Right atrium auricular region (tissue), 2 donors: ENCODE results near the gene OPRM1. TPM values are rescaled to one million over a fixed set of nuclear protein-coding genes. Genes with fewer than 3 reads are reported as not detected.
"Not testable (repeated sequence)": the region's sequence is repeated elsewhere in the genome, so short reads cannot be mapped to it uniquely, and the experiment has no call there.

ENCODE experiments used
- DNase-seq: peaks from one replicate; pipeline ENCODE4 v3.0.0-alpha.2; 2019; ENCODE audit warnings: low spot score
- H3K27ac ChIP-seq, 2 donors: fragments of 200-600 bp; sonication (generic); 1 replicate in 1 of 2; 2 replicates in 1 of 2; pipeline ENCODE4 v1.5.1; 2016 to 2019
- H3K27me3 ChIP-seq, 2 donors: fragments of 200-600 bp; sonication (generic); one replicate each; pipeline versions ENCODE4 v1.5.1 to v1.6.0; 2017 to 2019
- H3K36me3 ChIP-seq: fragments of 200-600 bp; sonication (generic); one replicate; pipeline ENCODE4 v1.5.1; 2016
- H3K4me1 ChIP-seq, 2 donors: fragments of 200-600 bp; sonication (generic); one replicate each; pipeline versions ENCODE4 v1.5.1 to v1.6.0; 2017 to 2019
- H3K4me3 ChIP-seq, 2 donors: fragments of 200-600 bp; sonication (generic); 1 replicate in 1 of 2; 2 replicates in 1 of 2; pipeline ENCODE4 v1.5.1; 2017 to 2019; ENCODE audit warnings: mild to moderate bottlenecking in 1 of 2, moderate library complexity in 1 of 2
- H3K9me3 ChIP-seq, 2 donors: fragments of 200-600 bp; sonication (generic); one replicate each; pipeline ENCODE4 v1.5.1; 2019
- CTCF ChIP-seq, 2 donors: fragments of 200-600 bp; sonication (generic); IDR thresholded peaks; one replicate each; pipeline ENCODE4 v1.5.1; 2019; ENCODE audit warnings: antibody characterized with exemption in 2 of 2
- total RNA-seq, 2 donors: library from RNA; depleted of rRNA; stranded (reverse); fragments of >200 nt; gene quantifications; one replicate each; pipeline ENCODE4 v1.1.0, GENCODE V29; 2016

The OPRM1 gene
- total RNA-seq, 2 donors from 2014 or later: not detected

DNA sequence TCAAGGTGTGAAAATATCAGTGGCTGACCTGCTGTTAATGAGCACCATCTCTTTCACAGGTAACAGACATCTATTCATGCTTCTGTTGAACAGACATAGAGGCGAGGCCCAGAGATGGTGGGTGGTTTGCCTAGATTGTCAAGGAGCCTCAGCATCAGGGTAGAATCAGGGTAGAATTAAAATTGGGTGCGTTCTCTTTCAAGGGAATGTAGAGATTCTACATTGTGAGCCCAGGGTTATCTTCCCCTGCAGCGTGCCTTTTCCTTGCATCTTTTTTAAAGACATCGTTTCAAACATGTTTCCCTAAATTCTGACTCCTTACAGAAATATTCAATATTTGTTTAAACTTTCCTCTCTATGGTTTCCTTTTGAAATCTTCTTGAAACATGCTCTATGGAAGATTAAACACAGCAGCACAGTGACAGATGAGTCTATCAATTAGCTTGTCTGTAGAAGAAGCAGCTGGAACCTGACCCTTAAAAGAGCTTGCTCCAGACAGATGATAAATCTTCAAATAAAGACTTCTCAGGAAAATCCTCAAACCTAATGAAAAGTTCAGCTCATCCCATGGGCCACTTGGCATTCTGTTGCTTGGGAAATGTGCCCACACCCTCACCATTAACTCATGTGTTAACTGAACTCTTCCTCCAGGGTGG, 197.7 kb downstream of the OPRM1 start:
- H3K4me3 ChIP-seq: no peak overlapping the region
- no peak for TF ChIP-seq CTCF (IDR thresholded peaks at IDR 0.05)

GRCh38 chr6:154238831-154239230, 199.8 kb downstream of the OPRM1 start:
- Histone ChIP-seq H3K27me3 (no peaks in the 10 kb centered on the region), H3K4me3 (no peak overlapping the region), H3K4me1 (no peaks in the 10 kb centered on the region), H3K27ac (no peak overlapping the region), H3K9me3 (no peaks in the 10 kb centered on the region), H3K36me3 (no peaks in the 10 kb centered on the region)
- DNase-seq: no peak
- no peak for TF ChIP-seq CTCF (IDR thresholded peaks at IDR 0.05)

More for the DNA sequence above, 197.7 kb downstream of the OPRM1 start:
- Histone ChIP-seq H3K27ac (no peak overlapping the region), H3K9me3 (no peaks in the 10 kb centered on the region), H3K4me1 (no peaks in the 10 kb centered on the region), H3K36me3 (no peaks in the 10 kb centered on the region), H3K27me3 (no peaks in the 10 kb centered on the region)
- DNase-seq: no peak

DNA sequence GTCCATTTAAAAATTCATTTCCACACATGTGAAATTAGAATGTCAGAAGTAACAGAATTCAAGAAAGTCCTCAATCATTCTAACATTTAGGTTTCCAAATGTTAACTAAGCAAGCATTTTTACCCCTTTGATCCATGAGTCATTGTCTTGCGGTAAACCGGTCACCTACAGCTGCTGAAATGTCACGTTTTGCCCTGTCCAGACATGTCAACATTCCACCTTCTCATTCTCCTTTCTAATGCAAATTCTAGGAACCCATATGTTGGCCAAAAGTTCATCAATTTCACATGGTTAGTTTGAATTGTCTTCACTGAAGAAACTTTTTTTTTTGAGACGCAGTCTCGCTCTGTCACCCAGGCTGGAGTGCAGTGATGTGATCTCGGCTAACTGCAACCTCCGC, 200.4 kb downstream of the OPRM1 start:
- no peak for TF ChIP-seq CTCF (IDR thresholded peaks at IDR 0.05)
- H3K4me3 ChIP-seq: no peak overlapping the region
- DNase-seq: no peak
- no peaks in the 10 kb centered on the region for H3K4me1 ChIP-seq
- H3K27ac ChIP-seq: no peak overlapping the region
- no peaks in the 10 kb centered on the region for H3K27me3 ChIP-seq
- H3K9me3 ChIP-seq: no peaks in the 10 kb centered on the region
- H3K36me3 ChIP-seq: no peaks in the 10 kb centered on the region

- H3K36me3 ChIP-seq, DNase-seq, H3K27ac ChIP-seq, H3K9me3 ChIP-seq, H3K4me3 ChIP-seq, H3K27me3 ChIP-seq, H3K4me1 ChIP-seq: not testable (repeated sequence)
Measured at GRCh38 chr6:154241061-154241460, 202.0 kb downstream of the OPRM1 start.

DNA sequence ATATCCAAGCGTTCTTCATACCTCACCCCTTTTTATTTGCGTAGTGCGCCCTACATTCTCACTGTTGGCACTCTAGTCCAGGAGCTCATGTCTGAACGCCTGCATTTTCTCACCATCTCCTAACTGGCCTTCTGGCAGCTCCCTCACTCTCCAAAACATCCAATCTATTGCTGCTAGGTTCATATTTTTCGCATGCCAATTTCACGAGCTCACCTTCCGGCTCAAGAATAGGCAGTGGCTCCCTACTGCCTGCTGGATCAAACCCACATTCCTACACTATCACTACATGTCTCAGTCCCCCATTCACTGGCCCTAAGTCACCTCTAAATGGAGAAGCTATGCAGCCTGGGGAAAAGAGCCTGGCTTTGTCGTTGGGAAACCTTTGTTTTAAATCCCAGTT, 202.5 kb downstream of the OPRM1 start:
- Histone ChIP-seq H3K36me3 (no peaks in the 10 kb centered on the region), H3K4me3 (no peak overlapping the region), H3K4me1 (no peaks in the 10 kb centered on the region), H3K9me3 (no peaks in the 10 kb centered on the region), H3K27me3 (no peaks in the 10 kb centered on the region), H3K27ac (no peak overlapping the region)
- no peak for TF ChIP-seq CTCF (IDR thresholded peaks at IDR 0.05)
- no peak for DNase-seq

- Histone ChIP-seq H3K27ac (no peak overlapping the region), H3K9me3 (no peaks in the 10 kb centered on the region), H3K27me3 (no peaks in the 10 kb centered on the region), H3K4me1 (no peaks in the 10 kb centered on the region), H3K4me3 (no peak overlapping the region), H3K36me3 (no peaks in the 10 kb centered on the region)
- DNase-seq: no peak
- no peak for TF ChIP-seq CTCF (IDR thresholded peaks at IDR 0.05)
Measured at GRCh38 chr6:154242617-154243357, 203.7 kb downstream of the OPRM1 start.
